ENCODE measurements around the gene PDPR. TPM values are rescaled to one million over a fixed set of nuclear protein-coding genes. Genes with fewer than 3 reads are reported as not detected.
"Not testable (repeated sequence)": the region's sequence is repeated elsewhere in the genome, so short reads cannot be mapped to it uniquely, and the experiment has no call there.

The PDPR gene
- total RNA-seq, 1 experiment from 2014 or later = 26.9 TPM

DNA sequence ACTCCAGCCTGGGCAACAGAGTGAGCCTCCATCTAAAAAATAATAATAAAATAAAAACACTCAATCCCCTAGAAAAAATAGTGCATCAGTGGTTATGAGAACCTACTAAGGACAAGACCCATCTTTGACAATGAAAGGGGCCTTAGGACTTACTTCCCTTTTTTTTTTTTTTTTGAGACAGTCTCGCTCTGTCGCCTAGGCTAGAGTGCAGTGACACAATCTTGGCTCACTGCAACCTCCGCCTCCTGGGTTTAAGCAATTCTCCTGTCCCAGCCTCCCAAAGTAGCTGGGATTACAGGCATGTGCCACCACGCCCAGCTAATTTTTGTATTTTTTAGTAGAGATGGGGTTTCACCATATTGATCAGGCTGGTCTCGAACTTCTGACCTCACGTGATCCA is 2.0 kb upstream of the PDPR start:
- H3K36me3 ChIP-seq (ENCODE audit: control insufficient read depth, insufficient read depth, low read length); H3K27me3 ChIP-seq (ENCODE audit: control insufficient read depth, insufficient read depth, low read length); in situ Hi-C loops (cut with HindIII; ENCODE audit: low pct_unique_long_range_greater_than_20kb, low sequenced_read_pairs); POLR2A ChIA-PET; intact Hi-C loops (cut with micrococcal nuclease; ENCODE audit: unreplicated experiment); ATAC-seq; H3K4me3 ChIP-seq (ENCODE audit: low read depth in 2 of 2, low read length in 2 of 2); H3K4me1 ChIP-seq (ENCODE audit: control insufficient read depth, insufficient read depth, low read length); H3K27ac ChIP-seq (ENCODE audit: low read length); BruUV-seq (replicated peaks); CTCF ChIA-PET; DNase-seq (ENCODE audit: low read depth, low spot score); H3K9me3 ChIP-seq (ENCODE audit: control insufficient read depth, insufficient read depth, low read depth, low read length): not testable (repeated sequence)

DNA sequence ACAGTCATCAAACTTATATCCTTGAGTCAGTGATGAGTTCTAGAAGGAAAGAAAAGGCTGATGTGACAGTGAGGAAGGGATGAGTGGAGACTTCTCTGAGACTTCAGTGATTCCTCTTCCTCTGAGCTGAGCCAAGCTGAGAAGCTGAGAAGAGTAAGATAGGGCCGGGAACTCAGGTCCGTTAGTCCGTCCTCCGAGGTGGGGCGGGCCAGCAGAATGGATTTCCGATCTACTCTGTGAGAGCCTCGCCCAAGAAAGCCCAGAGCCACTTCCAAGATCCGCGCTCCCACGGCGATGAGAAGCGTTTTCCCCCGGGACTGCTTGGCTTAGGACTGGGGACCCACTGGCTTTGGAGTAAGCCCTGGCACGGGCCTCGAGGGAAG is 542 bp upstream of the PDPR start:
- POLR2A ChIA-PET; DNase-seq (ENCODE audit: low read depth, low spot score); H3K27ac ChIP-seq (ENCODE audit: low read length); H3K9me3 ChIP-seq (ENCODE audit: control insufficient read depth, insufficient read depth, low read depth, low read length); H3K36me3 ChIP-seq (ENCODE audit: control insufficient read depth, insufficient read depth, low read length); H3K4me1 ChIP-seq (ENCODE audit: control insufficient read depth, insufficient read depth, low read length); intact Hi-C loops (cut with micrococcal nuclease; ENCODE audit: unreplicated experiment); H3K27me3 ChIP-seq (ENCODE audit: control insufficient read depth, insufficient read depth, low read length); BruUV-seq (replicated peaks); CTCF ChIA-PET; in situ Hi-C loops (cut with HindIII; ENCODE audit: low pct_unique_long_range_greater_than_20kb, low sequenced_read_pairs): not testable (repeated sequence)
- ATAC-seq = peak; percentile 59
- H3K4me3 ChIP-seq (ENCODE audit: low read depth in 2 of 2, low read length in 2 of 2) = peak overlapping the region; percentile 60 to 66

DNA sequence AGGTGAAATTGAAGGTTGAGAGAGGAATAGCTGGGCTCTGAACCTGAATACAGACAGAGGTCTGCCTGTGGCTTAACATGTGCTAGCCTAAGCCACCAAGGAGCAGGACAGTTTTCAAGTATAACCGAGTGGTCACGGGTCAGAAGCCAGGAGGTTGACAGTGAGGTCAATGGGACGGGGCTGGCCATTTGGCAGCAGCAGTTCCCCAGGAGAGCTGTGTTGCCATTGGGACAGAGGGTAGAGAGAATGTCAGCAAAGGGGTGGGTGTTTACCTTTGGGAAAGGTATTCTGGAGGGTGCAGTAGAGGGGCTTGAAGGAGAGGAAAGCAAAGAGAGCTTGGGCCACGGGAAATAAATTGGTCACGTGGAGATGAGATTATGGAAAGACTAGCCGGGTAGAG is 4.2 kb downstream of the PDPR start:
- H3K27ac ChIP-seq (ENCODE audit: low read length); in situ Hi-C loops (cut with HindIII; ENCODE audit: low pct_unique_long_range_greater_than_20kb, low sequenced_read_pairs); intact Hi-C loops (cut with micrococcal nuclease; ENCODE audit: unreplicated experiment); BruUV-seq (replicated peaks); ATAC-seq; DNase-seq (ENCODE audit: low read depth, low spot score); H3K27me3 ChIP-seq (ENCODE audit: control insufficient read depth, insufficient read depth, low read length); H3K4me1 ChIP-seq (ENCODE audit: control insufficient read depth, insufficient read depth, low read length); CTCF ChIA-PET; H3K9me3 ChIP-seq (ENCODE audit: control insufficient read depth, insufficient read depth, low read depth, low read length); POLR2A ChIA-PET; H3K4me3 ChIP-seq (ENCODE audit: low read depth in 2 of 2, low read length in 2 of 2); H3K36me3 ChIP-seq (ENCODE audit: control insufficient read depth, insufficient read depth, low read length): not testable (repeated sequence)

DNA sequence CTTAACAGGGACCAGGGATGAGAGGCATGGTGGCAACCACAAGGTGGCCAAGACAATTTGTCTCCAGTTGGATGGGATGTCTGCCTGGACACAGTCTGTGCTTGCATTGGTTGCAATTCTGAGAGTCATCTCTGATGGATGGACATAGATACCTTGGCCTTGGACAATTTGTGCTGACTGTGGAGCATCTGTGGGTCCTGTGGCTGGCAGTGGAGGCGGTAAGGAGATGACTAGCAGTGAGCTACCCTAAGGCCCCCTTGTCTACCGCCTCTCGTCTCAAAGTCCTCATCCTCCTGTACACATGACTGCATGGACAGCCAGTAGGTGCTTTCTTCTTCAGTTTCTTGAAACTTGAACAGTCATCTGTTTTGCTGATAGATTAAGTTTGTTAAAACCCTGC is 4.6 kb downstream of the PDPR start:
- in situ Hi-C loops (cut with HindIII; ENCODE audit: low pct_unique_long_range_greater_than_20kb, low sequenced_read_pairs); POLR2A ChIA-PET; H3K4me1 ChIP-seq (ENCODE audit: control insufficient read depth, insufficient read depth, low read length); ATAC-seq; intact Hi-C loops (cut with micrococcal nuclease; ENCODE audit: unreplicated experiment); H3K27ac ChIP-seq (ENCODE audit: low read length); H3K36me3 ChIP-seq (ENCODE audit: control insufficient read depth, insufficient read depth, low read length); DNase-seq (ENCODE audit: low read depth, low spot score); H3K4me3 ChIP-seq (ENCODE audit: low read depth in 2 of 2, low read length in 2 of 2); CTCF ChIA-PET; BruUV-seq (replicated peaks); H3K27me3 ChIP-seq (ENCODE audit: control insufficient read depth, insufficient read depth, low read length); H3K9me3 ChIP-seq (ENCODE audit: control insufficient read depth, insufficient read depth, low read depth, low read length): not testable (repeated sequence)

DNA sequence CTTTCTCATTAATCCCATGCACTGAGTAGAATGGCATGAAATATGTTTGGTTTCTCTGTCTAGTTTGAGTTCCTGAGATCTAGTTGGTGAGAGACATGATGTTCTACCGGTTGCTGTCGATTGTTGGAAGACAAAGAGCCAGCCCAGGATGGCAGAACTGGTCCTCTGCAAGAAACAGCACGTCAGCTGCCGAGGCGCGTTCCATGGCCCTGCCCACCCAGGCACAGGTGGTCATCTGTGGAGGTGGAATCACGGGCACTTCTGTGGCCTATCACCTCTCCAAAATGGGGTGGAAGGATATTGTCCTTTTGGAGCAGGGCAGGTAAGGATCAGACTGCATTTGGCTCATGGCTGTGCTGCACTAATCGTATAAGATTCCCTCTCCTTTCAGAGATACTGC is 6.3 kb downstream of the PDPR start:
- intact Hi-C loops (cut with micrococcal nuclease; ENCODE audit: unreplicated experiment); CTCF ChIA-PET; in situ Hi-C loops (cut with HindIII; ENCODE audit: low pct_unique_long_range_greater_than_20kb, low sequenced_read_pairs); H3K36me3 ChIP-seq (ENCODE audit: control insufficient read depth, insufficient read depth, low read length); H3K4me1 ChIP-seq (ENCODE audit: control insufficient read depth, insufficient read depth, low read length); POLR2A ChIA-PET; H3K27ac ChIP-seq (ENCODE audit: low read length); BruUV-seq (replicated peaks); H3K27me3 ChIP-seq (ENCODE audit: control insufficient read depth, insufficient read depth, low read length); H3K9me3 ChIP-seq (ENCODE audit: control insufficient read depth, insufficient read depth, low read depth, low read length); H3K4me3 ChIP-seq (ENCODE audit: low read depth in 2 of 2, low read length in 2 of 2); DNase-seq (ENCODE audit: low read depth, low spot score); ATAC-seq: not testable (repeated sequence)

DNA sequence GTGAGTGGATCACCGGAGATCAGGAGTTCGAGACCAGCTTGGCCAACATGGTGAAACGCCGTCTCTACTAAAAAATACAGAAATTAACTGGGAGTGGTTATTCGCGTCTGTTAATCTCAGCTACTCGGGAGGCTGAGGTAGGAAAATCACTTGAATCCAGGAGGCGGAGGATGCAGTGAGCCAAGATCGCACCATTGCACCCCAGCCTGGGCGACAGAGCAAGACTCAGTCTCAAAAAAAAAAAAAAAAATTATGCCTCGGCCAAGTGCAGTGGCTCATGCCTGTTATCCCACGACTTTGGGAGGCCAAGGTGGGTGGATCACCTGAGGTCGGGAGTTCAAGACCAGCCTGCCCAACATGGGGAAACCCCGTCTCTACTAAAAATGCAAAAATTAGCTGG is 9.7 kb downstream of the PDPR start:
- in situ Hi-C loops (cut with HindIII; ENCODE audit: low pct_unique_long_range_greater_than_20kb, low sequenced_read_pairs); ATAC-seq: not testable (repeated sequence)

DNA sequence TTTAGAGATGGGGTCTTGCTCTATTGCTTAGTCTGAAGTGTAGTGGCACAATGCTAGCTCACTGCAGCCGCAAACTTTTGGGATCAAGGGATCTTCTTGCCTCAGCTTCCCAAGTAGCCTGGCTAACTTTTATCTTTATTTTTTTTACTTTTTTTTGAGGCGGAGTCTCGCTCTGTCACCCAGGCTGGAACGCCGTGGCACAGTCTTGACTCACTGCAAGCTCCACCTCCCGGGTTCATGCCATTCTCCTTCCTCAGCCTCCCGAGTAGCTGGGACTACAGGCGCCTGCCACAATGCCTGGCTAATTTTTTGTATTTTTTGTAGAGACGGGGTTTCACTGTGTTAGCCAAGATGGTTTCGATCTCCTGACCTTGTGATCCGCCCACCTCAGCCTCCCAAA is 12.1 kb downstream of the PDPR start:
- BruUV-seq (replicated peaks); in situ Hi-C loops (cut with HindIII; ENCODE audit: low pct_unique_long_range_greater_than_20kb, low sequenced_read_pairs); H3K27me3 ChIP-seq (ENCODE audit: control insufficient read depth, insufficient read depth, low read length); H3K9me3 ChIP-seq (ENCODE audit: control insufficient read depth, insufficient read depth, low read depth, low read length); DNase-seq (ENCODE audit: low read depth, low spot score); H3K4me1 ChIP-seq (ENCODE audit: control insufficient read depth, insufficient read depth, low read length); CTCF ChIA-PET; ATAC-seq; POLR2A ChIA-PET; intact Hi-C loops (cut with micrococcal nuclease; ENCODE audit: unreplicated experiment); H3K36me3 ChIP-seq (ENCODE audit: control insufficient read depth, insufficient read depth, low read length); H3K27ac ChIP-seq (ENCODE audit: low read length); H3K4me3 ChIP-seq (ENCODE audit: low read depth in 2 of 2, low read length in 2 of 2): not testable (repeated sequence)

More for the DNA sequence above, 9.7 kb downstream of the PDPR start:
- H3K27ac ChIP-seq (ENCODE audit: low read length); intact Hi-C loops (cut with micrococcal nuclease; ENCODE audit: unreplicated experiment); BruUV-seq (replicated peaks); DNase-seq (ENCODE audit: low read depth, low spot score); H3K27me3 ChIP-seq (ENCODE audit: control insufficient read depth, insufficient read depth, low read length); H3K4me3 ChIP-seq (ENCODE audit: low read depth in 2 of 2, low read length in 2 of 2); H3K9me3 ChIP-seq (ENCODE audit: control insufficient read depth, insufficient read depth, low read depth, low read length); H3K36me3 ChIP-seq (ENCODE audit: control insufficient read depth, insufficient read depth, low read length); CTCF ChIA-PET; H3K4me1 ChIP-seq (ENCODE audit: control insufficient read depth, insufficient read depth, low read length); POLR2A ChIA-PET: not testable (repeated sequence)

DNA sequence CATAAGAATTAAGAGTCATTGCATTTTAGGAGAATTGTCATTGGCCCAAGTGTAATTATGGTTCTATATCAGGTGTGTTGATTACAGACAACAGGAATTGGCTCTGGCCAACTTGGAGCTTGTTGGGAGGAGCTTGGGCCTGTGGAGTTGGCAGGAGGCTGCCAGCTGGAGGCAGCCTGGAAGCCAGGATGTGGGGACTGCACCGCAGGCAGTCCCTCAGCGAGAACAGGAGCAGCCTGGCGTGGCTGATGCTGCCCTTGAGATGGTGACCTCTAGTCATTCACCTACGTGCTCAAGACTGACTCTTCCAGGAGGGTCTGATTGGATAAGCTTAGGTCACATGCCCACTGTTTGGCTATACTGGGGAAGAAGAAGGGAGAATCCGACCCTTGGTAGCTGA is 13.6 kb downstream of the PDPR start:
- H3K9me3 ChIP-seq (ENCODE audit: control insufficient read depth, insufficient read depth, low read depth, low read length); H3K27me3 ChIP-seq (ENCODE audit: control insufficient read depth, insufficient read depth, low read length); in situ Hi-C loops (cut with HindIII; ENCODE audit: low pct_unique_long_range_greater_than_20kb, low sequenced_read_pairs); H3K27ac ChIP-seq (ENCODE audit: low read length); intact Hi-C loops (cut with micrococcal nuclease; ENCODE audit: unreplicated experiment); H3K4me1 ChIP-seq (ENCODE audit: control insufficient read depth, insufficient read depth, low read length); DNase-seq (ENCODE audit: low read depth, low spot score); BruUV-seq (replicated peaks); H3K4me3 ChIP-seq (ENCODE audit: low read depth in 2 of 2, low read length in 2 of 2); H3K36me3 ChIP-seq (ENCODE audit: control insufficient read depth, insufficient read depth, low read length); ATAC-seq: not testable (repeated sequence)
- ChIA-PET CTCF (interaction anchor here (0.7 kb wide), 1 partner anchor 156 kb away, joined by 3 read pairs; no protein-coding TSS in a partner anchor), POLR2A (interaction anchor here (0.6 kb wide), 1 partner anchor 395 kb away, joined by 4 read pairs; the partner anchor contains the start of gene COG4)
